T-cell (primary cell): ENCODE data around the gene FCHSD2. TPM values are rescaled to one million over a fixed set of nuclear protein-coding genes. Genes with fewer than 3 reads are reported as not detected.

Experiments used
- ATAC-seq, 4 experiments: fragments of 200-7000 bp in 3 of 4; fragments of 150-1000 bp in 1 of 4; cut with Tn5 transposase; replicated peaks in 1 of 4; 1 replicate in 3 of 4; 2 replicates in 1 of 4; pipeline ENCODE4 v1.10.0; 2021; ENCODE audit warnings: moderate library complexity in 3 of 4, mild to moderate bottlenecking in 2 of 4, moderate number of reproducible peaks in 1 of 4
- CTCF ChIA-PET, 2 donors: fragments of 300-600 bp; sonication (Branson Sonifier 250); formaldehyde crosslinking; loops; one replicate each; lab custom pipeline; 2022; ENCODE audit warnings: antibody characterized with exemption in 2 of 2; lab: Charles Lee
- POLR2A ChIA-PET, 2 donors: fragments of 300-600 bp; sonication (Branson Sonifier 250); formaldehyde crosslinking; loops; one replicate each; lab custom pipeline; 2022; ENCODE audit warnings: antibody characterized with exemption in 2 of 2; lab: Charles Lee
- DNase-seq, 35 experiments: peaks; one replicate each; pipeline versions ENCODE4 v3.0.0 to v3.0.0-alpha.2; 2013 to 2023
- H3K27ac ChIP-seq: one replicate; pipeline ENCODE4 v1.5.1; 2013; ENCODE audit warnings: low read length
- H3K27me3 ChIP-seq, 2 experiments: replicated peaks in 1 of 2; 1 replicate in 1 of 2; 2 replicates in 1 of 2; pipeline versions ENCODE4 v1.6.1 to v1.7.0; 2013; ENCODE audit warnings: low read length in 1 of 2, mixed read lengths in 1 of 2; ENCODE audit not compliant: control insufficient read depth in 2 of 2, insufficient read depth in 2 of 2; ENCODE audit errors: extremely low read depth in 1 of 2
- H3K36me3 ChIP-seq, 2 donors: 1 replicate in 1 of 2; 2 replicates in 1 of 2; pipeline versions ENCODE4 v1.6.1 to v1.7.0; 2013; ENCODE audit warnings: low read length in 1 of 2; ENCODE audit not compliant: control insufficient read depth in 2 of 2, insufficient read depth in 1 of 2; ENCODE audit errors: extremely low read depth in 1 of 2
- H3K4me1 ChIP-seq, 2 experiments: 1 replicate in 1 of 2; 2 replicates in 1 of 2; pipeline versions ENCODE4 v1.6.1 to v1.7.0; 2013; ENCODE audit warnings: low read length in 2 of 2, mixed read lengths in 1 of 2; ENCODE audit not compliant: insufficient read depth in 2 of 2, control insufficient read depth in 1 of 2; ENCODE audit errors: extremely low read depth in 1 of 2
- H3K4me3 ChIP-seq, 2 donors: 1 replicate in 1 of 2; 2 replicates in 1 of 2; pipeline versions ENCODE4 v1.5.1 to v1.7.0; 2013; ENCODE audit warnings: mild to moderate bottlenecking in 2 of 2, low read length in 1 of 2, moderate library complexity in 1 of 2; ENCODE audit not compliant: control insufficient read depth in 1 of 2; ENCODE audit errors: extremely low read depth in 1 of 2
- H3K9me3 ChIP-seq: 2 replicates; pipeline ENCODE4 v1.7.0; 2013
- H3K27ac Mint-ChIP-seq, 2 donors: one replicate each; pipeline ENCODE4 v1.8.0; 2020 to 2021; ENCODE audit warnings: mild to moderate bottlenecking in 2 of 2, mixed read lengths in 2 of 2
- H3K27me3 Mint-ChIP-seq, 2 donors: one replicate each; pipeline ENCODE4 v1.8.0; 2021 to 2022; ENCODE audit warnings: mixed read lengths in 2 of 2
- H3K36me3 Mint-ChIP-seq: one replicate; pipeline ENCODE4 v1.8.0; 2021; ENCODE audit warnings: mixed read lengths
- H3K4me1 Mint-ChIP-seq, 3 donors: one replicate each; pipeline ENCODE4 v1.8.0; 2020 to 2022; ENCODE audit warnings: mixed read lengths in 3 of 3, mild to moderate bottlenecking in 1 of 3
- H3K4me3 Mint-ChIP-seq, 3 donors: one replicate each; pipeline ENCODE4 v1.8.0; 2020 to 2022; ENCODE audit warnings: mild to moderate bottlenecking in 3 of 3, mixed read lengths in 3 of 3, moderate library complexity in 3 of 3
- H3K9me3 Mint-ChIP-seq, 3 donors: one replicate each; pipeline ENCODE4 v1.8.0; 2020 to 2022; ENCODE audit warnings: mixed read lengths in 3 of 3
- WGBS: methylation state at CpG from one replicate; pipeline ENCODE4 v1.1.5; 2013; ENCODE audit warnings: missing lambda C conversion rate; ENCODE audit not compliant: insufficient coverage; 5-methylcytosine and 5-hydroxymethylcytosine counted together
- total RNA-seq, 35 experiments: library from RNA in 6 of 35; stranded (reverse) in 6 of 35; fragments of 120-200 nt in 1 of 35; gene quantifications; one replicate each; pipeline versions ENCODE4 v1.2.1 to v1.2.4 and lab custom pipeline; 2013 to 2026

FCHSD2 gene
- total RNA-seq, 5 donors from 2014 or later (not counting 1 experiment from before 2014, with no cell fraction given) = 37.0 to 53.8 (median 46.3) TPM

DNA sequence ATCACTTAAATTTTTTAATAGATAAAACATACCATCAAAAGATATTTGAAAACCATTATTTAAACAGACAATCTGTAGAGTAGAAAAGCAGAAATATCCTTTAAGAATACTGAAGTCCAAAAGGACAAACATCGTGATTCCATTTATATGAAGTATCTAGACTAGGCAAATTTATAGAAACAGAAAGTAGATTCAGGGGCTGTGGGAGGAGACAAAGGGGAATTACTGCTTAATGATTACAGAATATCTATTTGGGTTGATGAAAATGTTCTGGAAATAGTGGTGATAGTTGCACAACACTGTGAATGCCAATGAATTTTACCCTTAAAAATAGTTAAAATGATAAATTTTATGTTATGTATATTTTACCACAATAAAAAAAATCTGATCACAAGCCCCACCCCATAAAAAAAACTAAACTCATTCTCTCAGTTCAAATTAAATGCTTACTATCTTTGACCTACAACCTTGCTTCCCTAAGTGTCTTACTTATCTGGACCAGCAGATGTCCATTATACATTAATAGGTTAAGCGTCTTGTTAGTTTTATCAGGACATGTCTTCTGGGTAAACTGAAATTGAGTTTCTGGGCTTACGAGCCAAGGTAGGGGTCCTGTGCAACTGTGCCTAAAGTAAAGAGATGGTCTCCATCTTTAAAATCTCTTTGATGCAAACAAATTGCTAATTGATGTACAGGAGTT, 86.3 kb downstream of the FCHSD2 start:
- Mint-ChIP-seq H3K27me3 (no peaks in the 10 kb centered on the region), H3K4me1 (peaks cover 13 to 34% (median 16%) of the 10 kb centered on the region in 3 donors), H3K36me3 (peaks cover 19% of the 10 kb centered on the region), H3K27ac (no peak overlapping the region), H3K4me3 (no peak overlapping the region), H3K9me3 (no peaks in the 10 kb centered on the region)
- ChIA-PET POLR2A (interaction anchor here in 1 of 2 donors (0.7 kb wide), 1 partner anchor 95 kb away, joined by 4 read pairs; no protein-coding TSS in a partner anchor), CTCF (no interaction called here)
- Histone ChIP-seq H3K27me3 (no peaks in the 10 kb centered on the region), H3K4me1 (no peaks in the 10 kb centered on the region), H3K36me3 (no peaks in the 10 kb centered on the region), H3K27ac (no peak overlapping the region), H3K9me3 (no peaks in the 10 kb centered on the region), H3K4me3 (no peak overlapping the region)
- DNase-seq = no peak
- no peak for ATAC-seq
- WGBS = 100% methylated on average over 1 of the region's 3 CpGs

DNA sequence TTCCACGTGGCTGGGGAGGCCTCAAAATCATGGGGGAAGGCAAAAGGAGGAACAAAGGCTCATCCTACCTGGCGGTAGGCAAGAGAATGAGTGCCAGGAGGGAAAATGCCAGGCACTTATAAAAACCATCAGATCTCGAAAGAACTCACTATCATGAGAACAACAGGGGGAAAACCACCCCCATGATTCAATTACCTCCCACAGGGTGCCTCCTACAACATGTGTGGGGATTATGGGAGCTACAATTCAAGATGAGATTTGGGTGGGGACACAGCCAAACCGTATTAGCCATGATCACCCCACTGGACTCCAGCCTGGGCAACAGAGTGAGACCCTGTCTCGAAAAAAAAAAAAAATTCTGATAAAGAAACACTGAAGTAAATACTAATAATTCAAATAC, 87.1 kb downstream of the FCHSD2 start:
- ChIA-PET CTCF (interaction anchor here in 1 of 2 donors (0.7 kb wide), 1 partner anchor 435 kb away, joined by 3 read pairs; no protein-coding TSS in a partner anchor), POLR2A (interaction anchor here in 1 of 2 donors (0.7 kb wide), 1 partner anchor 96 kb away, joined by 4 read pairs; no protein-coding TSS in a partner anchor)
- no peak overlapping the region for H3K4me3 Mint-ChIP-seq

DNA sequence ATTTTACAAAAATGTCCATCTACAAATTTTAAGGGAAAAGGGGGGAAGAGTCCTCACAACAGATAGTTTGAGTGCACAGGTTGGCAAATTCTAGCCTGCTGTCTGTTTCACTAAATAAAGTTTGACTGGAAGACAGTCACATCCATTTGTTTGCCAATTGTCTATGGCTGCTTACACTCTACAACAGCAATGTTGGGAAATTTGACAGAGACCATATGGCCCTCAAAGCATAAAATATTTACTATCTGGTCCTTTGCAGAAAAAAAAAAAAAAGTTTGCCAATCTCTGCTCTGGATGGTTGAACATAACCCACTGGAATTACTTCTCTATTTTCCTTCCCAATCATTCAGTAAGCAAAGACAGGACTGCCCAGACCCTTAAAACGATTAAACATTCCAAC, 88.2 kb downstream of the FCHSD2 start:
- H3K9me3 Mint-ChIP-seq = no peaks in the 10 kb centered on the region
- peaks cover 11 to 39% (median 16%) of the 10 kb centered on the region in 3 donors for H3K4me1 Mint-ChIP-seq
- ChIA-PET CTCF (no interaction called here), POLR2A (no interaction called here)
- no peaks in the 10 kb centered on the region for H3K36me3 ChIP-seq
- no peaks in the 10 kb centered on the region for H3K27me3 ChIP-seq
- no peak overlapping the region for H3K27ac ChIP-seq
- WGBS = no CpG with 5 or more reads among the region's 1 CpG
- H3K4me3 Mint-ChIP-seq = no peak overlapping the region
- H3K27me3 Mint-ChIP-seq = no peaks in the 10 kb centered on the region
- no peaks in the 10 kb centered on the region for H3K4me1 ChIP-seq
- peak overlapping the region in 1 of 2 donors; percentile 61 for H3K27ac Mint-ChIP-seq
- no peak overlapping the region for H3K4me3 ChIP-seq
- DNase-seq (no peak), ATAC-seq (no peak)
- H3K9me3 ChIP-seq = no peaks in the 10 kb centered on the region
- H3K36me3 Mint-ChIP-seq = peaks cover 15% of the 10 kb centered on the region

More for the DNA sequence above, 87.1 kb downstream of the FCHSD2 start:
- DNase-seq = no peak
- Mint-ChIP-seq H3K27ac (peak overlapping the region in 1 of 2 donors; percentile 18), H3K36me3 (peaks cover 15% of the 10 kb centered on the region), H3K4me1 (peaks cover 6 to 36% (median 15%) of the 10 kb centered on the region in 3 donors), H3K9me3 (no peaks in the 10 kb centered on the region), H3K27me3 (no peaks in the 10 kb centered on the region)
- no peaks in the 10 kb centered on the region for H3K4me1 ChIP-seq
- no peak overlapping the region for H3K27ac ChIP-seq
- 78% methylated on average over 1 of the region's 5 CpGs for WGBS
- no peaks in the 10 kb centered on the region for H3K27me3 ChIP-seq
- H3K36me3 ChIP-seq = no peaks in the 10 kb centered on the region
- ATAC-seq = no peak
- no peaks in the 10 kb centered on the region for H3K9me3 ChIP-seq
- no peak overlapping the region for H3K4me3 ChIP-seq

DNA sequence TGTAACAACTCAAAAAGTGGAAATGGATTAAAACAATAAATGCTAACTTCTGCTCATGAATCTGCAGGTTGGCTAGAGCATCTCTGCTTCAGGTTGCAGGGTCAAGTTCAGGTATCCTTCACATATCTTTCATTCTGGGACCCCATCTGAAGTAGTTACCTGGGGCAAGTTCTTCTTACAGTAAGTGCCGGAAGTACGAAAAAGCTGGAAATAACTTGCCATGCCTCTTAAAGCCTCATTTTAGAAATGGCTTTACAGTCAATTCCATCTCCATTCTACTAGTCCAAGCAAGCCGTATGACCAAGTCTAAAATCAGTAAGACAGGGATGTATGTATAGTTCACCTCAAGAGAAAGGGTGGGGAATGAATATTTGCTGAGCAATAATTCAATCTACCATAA, 93.7 kb downstream of the FCHSD2 start:
- Histone ChIP-seq H3K27ac (peak overlapping the region; percentile 28), H3K27me3 (no peaks in the 10 kb centered on the region), H3K36me3 (no peaks in the 10 kb centered on the region), H3K4me3 (no peak overlapping the region), H3K4me1 (peaks cover 5 to 12% of the 10 kb centered on the region in 2 experiments), H3K9me3 (no peaks in the 10 kb centered on the region)
- DNase-seq (no peak), ATAC-seq (no peak)
- Mint-ChIP-seq H3K27me3 (no peaks in the 10 kb centered on the region), H3K9me3 (no peaks in the 10 kb centered on the region), H3K27ac (peak overlapping the region; percentile 65 to 77), H3K4me1 (peaks cover 19 to 37% (median 29%) of the 10 kb centered on the region in 3 donors), H3K4me3 (peak overlapping the region; percentile 26 to 37 (median 37)), H3K36me3 (no peaks in the 10 kb centered on the region)
- no CpG with 5 or more reads among the region's 3 CpGs for WGBS
- POLR2A ChIA-PET = no interaction called here
- CTCF ChIA-PET = interaction anchor here in 1 of 2 donors (1.2 kb wide), 1 partner anchor 129 kb away, joined by 3 read pairs; no protein-coding TSS in a partner anchor

GRCh38 chr11:73047773-73048371, 94.2 kb downstream of the FCHSD2 start:
- WGBS = no CpG with 5 or more reads among the region's 2 CpGs
- Histone ChIP-seq H3K9me3 (no peaks in the 10 kb centered on the region), H3K4me3 (no peak overlapping the region), H3K4me1 (peaks cover 5 to 12% of the 10 kb centered on the region in 2 experiments), H3K27ac (peak overlapping the region; percentile 28), H3K36me3 (no peaks in the 10 kb centered on the region), H3K27me3 (no peaks in the 10 kb centered on the region)
- peak in 1 of 35 experiments; percentile 16 for DNase-seq
- Mint-ChIP-seq H3K27me3 (no peaks in the 10 kb centered on the region), H3K4me1 (peaks cover 19 to 37% (median 29%) of the 10 kb centered on the region in 3 donors), H3K4me3 (peak overlapping the region; percentile 26 to 37 (median 37)), H3K27ac (peak overlapping the region; percentile 65 to 77), H3K36me3 (no peaks in the 10 kb centered on the region), H3K9me3 (no peaks in the 10 kb centered on the region)
- ATAC-seq = peak in 3 of 4 experiments; percentile 12 to 61 (median 44)
- ChIA-PET POLR2A (interaction anchor here in 1 of 2 donors (0.6 kb wide), 1 partner anchor 15 kb away, joined by 3 read pairs; no protein-coding TSS in a partner anchor), CTCF (interaction anchor here in 1 of 2 donors (1.2 kb wide), 1 partner anchor 130 kb away, joined by 3 read pairs; no protein-coding TSS in a partner anchor)

- H3K4me3 ChIP-seq = no peak overlapping the region
- peaks cover 3% of the 10 kb centered on the region for H3K36me3 Mint-ChIP-seq
- no peak for ATAC-seq
- peaks cover 2 to 4% of the 10 kb centered on the region in 2 experiments for H3K4me1 ChIP-seq
- ChIA-PET CTCF (no interaction called here), POLR2A (interaction anchor here in 1 of 2 donors (0.7 kb wide), 1 partner anchor 730 kb away, joined by 3 read pairs; no protein-coding TSS in a partner anchor)
- no peaks in the 10 kb centered on the region for H3K9me3 Mint-ChIP-seq
- no peaks in the 10 kb centered on the region for H3K9me3 ChIP-seq
- H3K27me3 ChIP-seq = no peaks in the 10 kb centered on the region
- no peak overlapping the region for H3K4me3 Mint-ChIP-seq
- H3K4me1 Mint-ChIP-seq = peaks cover 10 to 29% (median 19%) of the 10 kb centered on the region in 3 donors
- no peak overlapping the region for H3K27ac Mint-ChIP-seq
- H3K27me3 Mint-ChIP-seq = no peaks in the 10 kb centered on the region
- H3K27ac ChIP-seq = no peak overlapping the region
- DNase-seq = no peak
- WGBS = no CpG with 5 or more reads among the region's 2 CpGs
- no peaks in the 10 kb centered on the region for H3K36me3 ChIP-seq
Observed at GRCh38 chr11:73040046-73040445, 102.1 kb downstream of the FCHSD2 start.
